ENCODE data around the gene WDR33. TPM values are rescaled to one million over a fixed set of nuclear protein-coding genes. Genes with fewer than 3 reads are reported as not detected.

The WDR33 gene
- total and polyA plus RNA-seq, 2 of the 13 experiments (the other 11 are each of a cell fraction or from before 2014, with no cell fraction given): 54.9 to 78.2 TPM

DNA sequence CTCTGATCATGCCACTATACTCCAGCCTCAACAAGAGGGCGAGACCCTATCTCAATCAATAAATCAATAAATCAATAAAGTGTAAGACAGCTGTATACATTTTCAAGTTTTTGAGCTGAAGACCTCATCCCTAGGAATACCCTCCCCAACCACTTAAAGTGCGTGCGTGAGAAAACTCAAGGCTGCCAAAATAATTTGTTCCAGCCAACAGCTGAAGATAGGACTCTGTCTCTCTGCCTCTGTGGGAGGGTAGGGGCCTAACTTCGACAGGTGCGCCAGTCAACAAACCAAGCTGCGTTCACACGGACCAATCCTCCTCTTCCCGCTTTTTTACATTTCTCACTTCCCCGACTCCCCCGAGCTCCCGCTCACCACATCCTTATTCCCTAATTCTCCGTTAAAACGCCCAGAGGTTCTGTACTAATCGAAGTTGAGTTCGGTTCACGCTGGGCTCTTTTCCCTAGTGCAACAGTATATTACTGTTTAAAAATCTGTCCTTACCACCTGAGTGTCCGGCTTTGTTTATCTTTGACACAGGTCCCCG is 46.4 kb upstream of the WDR33 start (continued):
- TF ChIP-seq NCOA1 (CRISPR knock-in tag; IDR thresholded peaks at IDR 0.05): 0 out of 2 replicates have a peak, but pooled peaks have one; percentile 49
- TF ChIP-seq, protein P1, sequence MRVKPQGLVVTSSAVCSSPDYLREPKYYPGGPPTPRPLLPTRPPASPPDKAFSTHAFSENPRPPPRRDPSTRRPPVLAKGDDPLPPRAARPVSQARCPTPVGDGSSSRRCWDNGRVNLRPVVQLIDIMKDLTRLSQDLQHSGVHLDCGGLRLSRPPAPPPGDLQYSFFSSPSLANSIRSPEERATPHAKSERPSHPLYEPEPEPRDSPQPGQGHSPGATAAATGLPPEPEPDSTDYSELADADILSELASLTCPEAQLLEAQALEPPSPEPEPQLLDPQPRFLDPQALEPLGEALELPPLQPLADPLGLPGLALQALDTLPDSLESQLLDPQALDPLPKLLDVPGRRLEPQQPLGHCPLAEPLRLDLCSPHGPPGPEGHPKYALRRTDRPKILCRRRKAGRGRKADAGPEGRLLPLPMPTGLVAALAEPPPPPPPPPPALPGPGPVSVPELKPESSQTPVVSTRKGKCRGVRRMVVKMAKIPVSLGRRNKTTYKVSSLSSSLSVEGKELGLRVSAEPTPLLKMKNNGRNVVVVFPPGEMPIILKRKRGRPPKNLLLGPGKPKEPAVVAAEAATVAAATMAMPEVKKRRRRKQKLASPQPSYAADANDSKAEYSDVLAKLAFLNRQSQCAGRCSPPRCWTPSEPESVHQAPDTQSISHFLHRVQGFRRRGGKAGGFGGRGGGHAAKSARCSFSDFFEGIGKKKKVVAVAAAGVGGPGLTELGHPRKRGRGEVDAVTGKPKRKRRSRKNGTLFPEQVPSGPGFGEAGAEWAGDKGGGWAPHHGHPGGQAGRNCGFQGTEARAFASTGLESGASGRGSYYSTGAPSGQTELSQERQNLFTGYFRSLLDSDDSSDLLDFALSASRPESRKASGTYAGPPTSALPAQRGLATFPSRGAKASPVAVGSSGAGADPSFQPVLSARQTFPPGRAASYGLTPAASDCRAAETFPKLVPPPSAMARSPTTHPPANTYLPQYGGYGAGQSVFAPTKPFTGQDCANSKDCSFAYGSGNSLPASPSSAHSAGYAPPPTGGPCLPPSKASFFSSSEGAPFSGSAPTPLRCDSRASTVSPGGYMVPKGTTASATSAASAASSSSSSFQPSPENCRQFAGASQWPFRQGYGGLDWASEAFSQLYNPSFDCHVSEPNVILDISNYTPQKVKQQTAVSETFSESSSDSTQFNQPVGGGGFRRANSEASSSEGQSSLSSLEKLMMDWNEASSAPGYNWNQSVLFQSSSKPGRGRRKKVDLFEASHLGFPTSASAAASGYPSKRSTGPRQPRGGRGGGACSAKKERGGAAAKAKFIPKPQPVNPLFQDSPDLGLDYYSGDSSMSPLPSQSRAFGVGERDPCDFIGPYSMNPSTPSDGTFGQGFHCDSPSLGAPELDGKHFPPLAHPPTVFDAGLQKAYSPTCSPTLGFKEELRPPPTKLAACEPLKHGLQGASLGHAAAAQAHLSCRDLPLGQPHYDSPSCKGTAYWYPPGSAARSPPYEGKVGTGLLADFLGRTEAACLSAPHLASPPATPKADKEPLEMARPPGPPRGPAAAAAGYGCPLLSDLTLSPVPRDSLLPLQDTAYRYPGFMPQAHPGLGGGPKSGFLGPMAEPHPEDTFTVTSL (CRISPR knock-in tag; IDR thresholded peaks at IDR 0.05; ENCODE audit: borderline replicate concordance): 0 out of 2 replicates have a peak, but pooled peaks have one; percentile 12
- TF ChIP-seq, protein P2, sequence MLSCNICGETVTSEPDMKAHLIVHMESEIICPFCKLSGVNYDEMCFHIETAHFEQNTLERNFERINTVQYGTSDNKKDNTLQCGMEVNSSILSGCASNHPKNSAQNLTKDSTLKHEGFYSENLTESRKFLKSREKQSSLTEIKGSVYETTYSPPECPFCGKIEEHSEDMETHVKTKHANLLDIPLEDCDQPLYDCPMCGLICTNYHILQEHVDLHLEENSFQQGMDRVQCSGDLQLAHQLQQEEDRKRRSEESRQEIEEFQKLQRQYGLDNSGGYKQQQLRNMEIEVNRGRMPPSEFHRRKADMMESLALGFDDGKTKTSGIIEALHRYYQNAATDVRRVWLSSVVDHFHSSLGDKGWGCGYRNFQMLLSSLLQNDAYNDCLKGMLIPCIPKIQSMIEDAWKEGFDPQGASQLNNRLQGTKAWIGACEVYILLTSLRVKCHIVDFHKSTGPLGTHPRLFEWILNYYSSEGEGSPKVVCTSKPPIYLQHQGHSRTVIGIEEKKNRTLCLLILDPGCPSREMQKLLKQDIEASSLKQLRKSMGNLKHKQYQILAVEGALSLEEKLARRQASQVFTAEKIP (CRISPR knock-in tag; IDR thresholded peaks at IDR 0.05; ENCODE audit: borderline replicate concordance): no peak
- peak; percentile 8; the same call in 1 of the 2 replicates for TF ChIP-seq TMF1 (CRISPR knock-in tag; IDR thresholded peaks at IDR 0.05; ENCODE audit: low read depth)
- no peak for TF ChIP-seq SPEN (CRISPR knock-in tag; IDR thresholded peaks at IDR 0.05; ENCODE audit: low read depth)
- peak; percentile 71; the same call in 1 of the 2 replicates for TF ChIP-seq ZSCAN30 (CRISPR knock-in tag; IDR thresholded peaks at IDR 0.05)
- TF ChIP-seq ZNF20 (CRISPR knock-in tag; IDR thresholded peaks at IDR 0.05): peak; percentile 66; the same call in 1 of the 2 replicates
- TF ChIP-seq ZMAT3 (CRISPR knock-in tag; conservative IDR thresholded peaks at IDR 0.05): peak; percentile 68; the same call in 1 of the 2 replicates
- TF ChIP-seq, protein P3, sequence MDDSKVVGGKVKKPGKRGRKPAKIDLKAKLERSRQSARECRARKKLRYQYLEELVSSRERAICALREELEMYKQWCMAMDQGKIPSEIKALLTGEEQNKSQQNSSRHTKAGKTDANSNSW (CRISPR knock-in tag; IDR thresholded peaks at IDR 0.05; ENCODE audit: borderline replicate concordance): no peak
- peak; percentile 97 for TF ChIP-seq KAT2B (IDR thresholded peaks at IDR 0.05; ENCODE audit: borderline replicate concordance, low read depth, low read length)
- no peak for TF ChIP-seq RBM39 (IDR thresholded peaks at IDR 0.05; ENCODE audit: low read depth, low read length, poor library complexity, severe bottlenecking)
- TF ChIP-seq ZNF615 (CRISPR knock-in tag; IDR thresholded peaks at IDR 0.05; ENCODE audit: borderline replicate concordance): peak; percentile 72; the same call in 1 of the 2 replicates
- TF ChIP-seq ZFP90 (CRISPR knock-in tag; IDR thresholded peaks at IDR 0.05; ENCODE audit: borderline replicate concordance): no peak
- no peak for TF ChIP-seq GABPA (IDR thresholded peaks at IDR 0.05; ENCODE audit: low read depth, low read length)
- TF ChIP-seq GABPA (CRISPR knock-in tag; IDR thresholded peaks at IDR 0.05; ENCODE audit: low read depth): peak; percentile 46; the same call in 1 of the 2 replicates
